ENCODE measurements around the gene EEPD1.

DNA sequence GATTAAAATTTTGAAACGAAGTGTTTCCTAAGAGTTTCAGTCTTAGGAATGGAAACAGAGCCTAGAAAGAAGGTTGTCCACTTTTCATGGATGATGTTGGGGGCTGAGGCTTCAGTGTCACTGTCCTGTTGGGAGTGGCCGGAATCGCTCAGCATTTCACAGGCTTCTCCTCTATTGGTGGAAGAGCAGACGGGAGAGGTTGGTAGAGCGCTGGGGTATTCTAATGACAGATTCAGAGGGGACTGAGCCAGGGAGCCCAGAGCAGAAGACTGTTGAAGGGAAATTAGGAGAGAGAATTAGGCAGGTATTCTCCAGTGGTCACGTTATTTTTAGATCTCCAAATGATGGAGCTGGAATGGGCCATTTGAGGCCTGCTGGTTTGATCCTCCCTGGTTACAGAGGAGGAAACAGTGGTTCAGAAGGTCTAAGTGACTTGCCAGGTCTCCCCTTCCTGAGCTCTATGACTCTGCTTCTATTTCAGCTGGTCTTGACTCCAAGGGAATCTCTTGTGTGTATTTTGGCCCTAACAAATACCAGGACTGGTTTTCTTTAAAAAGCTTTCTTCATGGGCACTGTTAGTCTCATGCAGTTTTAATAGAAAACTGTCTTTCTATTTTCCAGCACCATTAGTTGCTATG lies 35.7 kb upstream of the EEPD1 start:
- TF ChIP-seq ZNF114 (tag by site-specific recombination; IDR thresholded peaks at IDR 0.05): no peak
- no peak for TF ChIP-seq SP7 (tag by site-specific recombination; IDR thresholded peaks at IDR 0.05)
- TF ChIP-seq, protein P1, sequence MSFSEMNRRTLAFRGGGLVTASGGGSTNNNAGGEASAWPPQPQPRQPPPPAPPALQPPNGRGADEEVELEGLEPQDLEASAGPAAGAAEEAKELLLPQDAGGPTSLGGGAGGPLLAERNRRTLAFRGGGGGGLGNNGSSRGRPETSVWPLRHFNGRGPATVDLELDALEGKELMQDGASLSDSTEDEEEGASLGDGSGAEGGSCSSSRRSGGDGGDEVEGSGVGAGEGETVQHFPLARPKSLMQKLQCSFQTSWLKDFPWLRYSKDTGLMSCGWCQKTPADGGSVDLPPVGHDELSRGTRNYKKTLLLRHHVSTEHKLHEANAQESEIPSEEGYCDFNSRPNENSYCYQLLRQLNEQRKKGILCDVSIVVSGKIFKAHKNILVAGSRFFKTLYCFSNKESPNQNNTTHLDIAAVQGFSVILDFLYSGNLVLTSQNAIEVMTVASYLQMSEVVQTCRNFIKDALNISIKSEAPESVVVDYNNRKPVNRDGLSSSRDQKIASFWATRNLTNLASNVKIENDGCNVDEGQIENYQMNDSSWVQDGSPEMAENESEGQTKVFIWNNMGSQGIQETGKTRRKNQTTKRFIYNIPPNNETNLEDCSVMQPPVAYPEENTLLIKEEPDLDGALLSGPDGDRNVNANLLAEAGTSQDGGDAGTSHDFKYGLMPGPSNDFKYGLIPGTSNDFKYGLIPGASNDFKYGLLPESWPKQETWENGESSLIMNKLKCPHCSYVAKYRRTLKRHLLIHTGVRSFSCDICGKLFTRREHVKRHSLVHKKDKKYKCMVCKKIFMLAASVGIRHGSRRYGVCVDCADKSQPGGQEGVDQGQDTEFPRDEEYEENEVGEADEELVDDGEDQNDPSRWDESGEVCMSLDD (tag by site-specific recombination; IDR thresholded peaks at IDR 0.05): no peak
- TF ChIP-seq, protein P2, sequence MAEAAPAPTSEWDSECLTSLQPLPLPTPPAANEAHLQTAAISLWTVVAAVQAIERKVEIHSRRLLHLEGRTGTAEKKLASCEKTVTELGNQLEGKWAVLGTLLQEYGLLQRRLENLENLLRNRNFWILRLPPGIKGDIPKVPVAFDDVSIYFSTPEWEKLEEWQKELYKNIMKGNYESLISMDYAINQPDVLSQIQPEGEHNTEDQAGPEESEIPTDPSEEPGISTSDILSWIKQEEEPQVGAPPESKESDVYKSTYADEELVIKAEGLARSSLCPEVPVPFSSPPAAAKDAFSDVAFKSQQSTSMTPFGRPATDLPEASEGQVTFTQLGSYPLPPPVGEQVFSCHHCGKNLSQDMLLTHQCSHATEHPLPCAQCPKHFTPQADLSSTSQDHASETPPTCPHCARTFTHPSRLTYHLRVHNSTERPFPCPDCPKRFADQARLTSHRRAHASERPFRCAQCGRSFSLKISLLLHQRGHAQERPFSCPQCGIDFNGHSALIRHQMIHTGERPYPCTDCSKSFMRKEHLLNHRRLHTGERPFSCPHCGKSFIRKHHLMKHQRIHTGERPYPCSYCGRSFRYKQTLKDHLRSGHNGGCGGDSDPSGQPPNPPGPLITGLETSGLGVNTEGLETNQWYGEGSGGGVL (tag by site-specific recombination; IDR thresholded peaks at IDR 0.05): no peak
- TF ChIP-seq, protein P3, sequence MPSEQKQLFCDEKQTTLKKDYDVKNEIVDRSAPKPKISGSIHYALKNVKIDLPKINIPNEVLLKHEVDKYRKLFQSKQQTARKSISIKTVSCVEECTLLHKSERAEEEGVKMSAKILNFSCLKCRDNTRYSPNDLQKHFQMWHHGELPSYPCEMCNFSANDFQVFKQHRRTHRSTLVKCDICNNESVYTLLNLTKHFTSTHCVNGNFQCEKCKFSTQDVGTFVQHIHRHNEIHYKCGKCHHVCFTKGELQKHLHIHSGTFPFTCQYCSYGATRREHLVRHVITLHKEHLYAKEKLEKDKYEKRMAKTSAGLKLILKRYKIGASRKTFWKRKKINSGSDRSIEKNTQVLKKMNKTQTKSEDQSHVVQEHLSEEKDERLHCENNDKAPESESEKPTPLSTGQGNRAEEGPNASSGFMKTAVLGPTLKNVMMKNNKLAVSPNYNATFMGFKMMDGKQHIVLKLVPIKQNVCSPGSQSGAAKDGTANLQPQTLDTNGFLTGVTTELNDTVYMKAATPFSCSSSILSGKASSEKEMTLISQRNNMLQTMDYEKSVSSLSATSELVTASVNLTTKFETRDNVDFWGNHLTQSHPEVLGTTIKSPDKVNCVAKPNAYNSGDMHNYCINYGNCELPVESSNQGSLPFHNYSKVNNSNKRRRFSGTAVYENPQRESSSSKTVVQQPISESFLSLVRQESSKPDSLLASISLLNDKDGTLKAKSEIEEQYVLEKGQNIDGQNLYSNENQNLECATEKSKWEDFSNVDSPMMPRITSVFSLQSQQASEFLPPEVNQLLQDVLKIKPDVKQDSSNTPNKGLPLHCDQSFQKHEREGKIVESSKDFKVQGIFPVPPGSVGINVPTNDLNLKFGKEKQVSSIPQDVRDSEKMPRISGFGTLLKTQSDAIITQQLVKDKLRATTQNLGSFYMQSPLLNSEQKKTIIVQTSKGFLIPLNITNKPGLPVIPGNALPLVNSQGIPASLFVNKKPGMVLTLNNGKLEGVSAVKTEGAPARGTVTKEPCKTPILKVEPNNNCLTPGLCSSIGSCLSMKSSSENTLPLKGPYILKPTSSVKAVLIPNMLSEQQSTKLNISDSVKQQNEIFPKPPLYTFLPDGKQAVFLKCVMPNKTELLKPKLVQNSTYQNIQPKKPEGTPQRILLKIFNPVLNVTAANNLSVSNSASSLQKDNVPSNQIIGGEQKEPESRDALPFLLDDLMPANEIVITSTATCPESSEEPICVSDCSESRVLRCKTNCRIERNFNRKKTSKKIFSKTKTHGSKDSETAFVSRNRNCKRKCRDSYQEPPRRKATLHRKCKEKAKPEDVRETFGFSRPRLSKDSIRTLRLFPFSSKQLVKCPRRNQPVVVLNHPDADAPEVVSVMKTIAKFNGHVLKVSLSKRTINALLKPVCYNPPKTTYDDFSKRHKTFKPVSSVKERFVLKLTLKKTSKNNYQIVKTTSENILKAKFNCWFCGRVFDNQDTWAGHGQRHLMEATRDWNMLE (tag by site-specific recombination; conservative IDR thresholded peaks at IDR 0.05; ENCODE audit: low read depth): no peak
- TF ChIP-seq ZFHX2 (tag by site-specific recombination; conservative IDR thresholded peaks at IDR 0.05): no peak
- no peak for TF ChIP-seq HOXA7 (CRISPR knock-in tag; IDR thresholded peaks at IDR 0.05; ENCODE audit: borderline replicate concordance)
- TF ChIP-seq ZNF48 (tag by site-specific recombination; IDR thresholded peaks at IDR 0.05): no peak
- TF ChIP-seq, protein P4, sequence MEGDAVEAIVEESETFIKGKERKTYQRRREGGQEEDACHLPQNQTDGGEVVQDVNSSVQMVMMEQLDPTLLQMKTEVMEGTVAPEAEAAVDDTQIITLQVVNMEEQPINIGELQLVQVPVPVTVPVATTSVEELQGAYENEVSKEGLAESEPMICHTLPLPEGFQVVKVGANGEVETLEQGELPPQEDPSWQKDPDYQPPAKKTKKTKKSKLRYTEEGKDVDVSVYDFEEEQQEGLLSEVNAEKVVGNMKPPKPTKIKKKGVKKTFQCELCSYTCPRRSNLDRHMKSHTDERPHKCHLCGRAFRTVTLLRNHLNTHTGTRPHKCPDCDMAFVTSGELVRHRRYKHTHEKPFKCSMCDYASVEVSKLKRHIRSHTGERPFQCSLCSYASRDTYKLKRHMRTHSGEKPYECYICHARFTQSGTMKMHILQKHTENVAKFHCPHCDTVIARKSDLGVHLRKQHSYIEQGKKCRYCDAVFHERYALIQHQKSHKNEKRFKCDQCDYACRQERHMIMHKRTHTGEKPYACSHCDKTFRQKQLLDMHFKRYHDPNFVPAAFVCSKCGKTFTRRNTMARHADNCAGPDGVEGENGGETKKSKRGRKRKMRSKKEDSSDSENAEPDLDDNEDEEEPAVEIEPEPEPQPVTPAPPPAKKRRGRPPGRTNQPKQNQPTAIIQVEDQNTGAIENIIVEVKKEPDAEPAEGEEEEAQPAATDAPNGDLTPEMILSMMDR (tag by site-specific recombination; IDR thresholded peaks at IDR 0.05): no peak
- no peak for TF ChIP-seq ZNF248 (tag by site-specific recombination; IDR thresholded peaks at IDR 0.05)
- TF ChIP-seq ZNF830 (tag by site-specific recombination; IDR thresholded peaks at IDR 0.05; ENCODE audit: low read depth): no peak
- TF ChIP-seq, protein P5, sequence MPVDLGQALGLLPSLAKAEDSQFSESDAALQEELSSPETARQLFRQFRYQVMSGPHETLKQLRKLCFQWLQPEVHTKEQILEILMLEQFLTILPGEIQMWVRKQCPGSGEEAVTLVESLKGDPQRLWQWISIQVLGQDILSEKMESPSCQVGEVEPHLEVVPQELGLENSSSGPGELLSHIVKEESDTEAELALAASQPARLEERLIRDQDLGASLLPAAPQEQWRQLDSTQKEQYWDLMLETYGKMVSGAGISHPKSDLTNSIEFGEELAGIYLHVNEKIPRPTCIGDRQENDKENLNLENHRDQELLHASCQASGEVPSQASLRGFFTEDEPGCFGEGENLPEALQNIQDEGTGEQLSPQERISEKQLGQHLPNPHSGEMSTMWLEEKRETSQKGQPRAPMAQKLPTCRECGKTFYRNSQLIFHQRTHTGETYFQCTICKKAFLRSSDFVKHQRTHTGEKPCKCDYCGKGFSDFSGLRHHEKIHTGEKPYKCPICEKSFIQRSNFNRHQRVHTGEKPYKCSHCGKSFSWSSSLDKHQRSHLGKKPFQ (tag by site-specific recombination; IDR thresholded peaks at IDR 0.05): no peak
